DND-41 (cell line): ENCODE measurements around the gene CDH20.

Experiments
- ATAC-seq: fragments of 200-7000 bp; cut with Tn5 transposase; 3 replicates; pipeline ENCODE4 v1.9.1; 2021; ENCODE audit warnings: low read depth; ENCODE audit not compliant: insufficient read depth
- DNase-seq: peaks from one replicate; pipeline ENCODE4 v3.0.0-alpha.2; 2020
- H2AFZ ChIP-seq: 2 replicates; pipeline ENCODE4 v1.6.0; 2012; ENCODE audit warnings: low read depth, low read length
- H3K27ac ChIP-seq: 2 replicates; pipeline ENCODE4 v1.5.1; 2012; ENCODE audit warnings: low read length, inconsistent platforms
- H3K27me3 ChIP-seq: fragments of 200-600 bp; sonication (generic); 2 replicates; pipeline ENCODE4 v1.6.0; 2012; ENCODE audit warnings: low read length, mild to moderate bottlenecking, inconsistent platforms; ENCODE audit not compliant: insufficient read depth, poor library complexity
- H3K36me3 ChIP-seq: 2 replicates; pipeline ENCODE4 v1.5.1; 2012; ENCODE audit warnings: low read length, inconsistent platforms; ENCODE audit not compliant: insufficient read depth
- H3K4me1 ChIP-seq: 2 replicates; pipeline ENCODE4 v1.5.1; 2012; ENCODE audit warnings: mild to moderate bottlenecking, low read length; ENCODE audit not compliant: insufficient read depth
- H3K4me2 ChIP-seq: 2 replicates; pipeline ENCODE4 v1.6.0; 2012; ENCODE audit warnings: mild to moderate bottlenecking, moderate library complexity, low read length, inconsistent platforms; ENCODE audit not compliant: insufficient read depth
- H3K4me3 ChIP-seq, 2 experiments: fragments of 200-600 bp in 1 of 2; shearing (Covaris generic) in 1 of 2; 2 replicates each; pipeline ENCODE4 v1.5.1; 2012 to 2016; ENCODE audit warnings: inconsistent platforms in 2 of 2, low read length in 2 of 2, mild to moderate bottlenecking in 2 of 2, low read depth in 1 of 2, moderate library complexity in 1 of 2
- H3K79me2 ChIP-seq: 2 replicates; pipeline ENCODE4 v1.6.0; 2012; ENCODE audit warnings: low read length, inconsistent platforms; ENCODE audit not compliant: insufficient read depth
- H3K9ac ChIP-seq: 2 replicates; pipeline ENCODE4 v1.6.0; 2012; ENCODE audit warnings: low read depth, mild to moderate bottlenecking, inconsistent platforms, low read length, moderate library complexity
- H3K9me3 ChIP-seq: 2 replicates; pipeline ENCODE4 v1.5.1; 2012; ENCODE audit warnings: low read length, moderate library complexity, mild to moderate bottlenecking, inconsistent platforms; ENCODE audit not compliant: insufficient read depth, severe bottlenecking
- H4K20me1 ChIP-seq: 2 replicates; pipeline ENCODE4 v1.6.0; 2012; ENCODE audit warnings: low read length; ENCODE audit not compliant: insufficient read depth
- EZH2 ChIP-seq: IDR thresholded peaks from 3 replicates; pipeline ENCODE4 v1.6.1; 2012; ENCODE audit warnings: borderline replicate concordance, low read depth, mild to moderate bottlenecking, moderate library complexity, low read length, inconsistent platforms; ENCODE audit not compliant: severe bottlenecking
- TF ChIP-seq, protein P1 (sequence below): IDR thresholded peaks from 2 replicates; pipeline ENCODE4 v1.5.1; 2012; ENCODE audit warnings: borderline replicate concordance, low read length, moderate library complexity, mild to moderate bottlenecking; ENCODE audit not compliant: poor library complexity, severe bottlenecking; ENCODE audit errors: extremely low read depth

CDH20 gene

DNA sequence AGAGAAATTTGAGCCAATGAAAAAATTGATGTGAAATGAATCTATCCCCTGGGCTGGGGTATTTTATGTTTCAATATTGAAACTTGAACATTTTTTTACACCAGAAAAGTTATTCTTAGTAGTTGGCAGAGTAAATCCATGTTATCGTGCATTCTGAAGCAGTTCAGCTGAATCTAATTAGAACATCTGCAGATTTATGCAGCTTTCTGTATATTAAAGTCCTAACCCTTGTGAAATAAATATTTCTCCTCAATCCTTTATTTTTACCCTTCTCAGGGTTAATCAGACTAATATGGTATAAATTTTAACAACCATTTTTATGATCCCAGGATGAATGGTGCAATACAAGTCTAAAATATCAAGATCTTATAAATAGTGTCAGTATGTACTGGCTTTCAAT is 69.5 kb downstream of the CDH20 start:
- Histone ChIP-seq H3K27ac (no peak overlapping the region), H3K4me3 (no peak overlapping the region), H3K36me3 (no peaks in the 10 kb centered on the region), H3K79me2 (no peaks in the 10 kb centered on the region), H3K4me1 (no peaks in the 10 kb centered on the region), H4K20me1 (no peaks in the 10 kb centered on the region), H3K4me2 (no peak overlapping the region), H2AFZ (no peak overlapping the region), H3K27me3 (peaks cover 3% of the 10 kb centered on the region), H3K9ac (no peak overlapping the region), H3K9me3 (no peaks in the 10 kb centered on the region)
- DNase-seq (no peak), ATAC-seq (no peak)
- no peak for TF ChIP-seq EZH2
- TF ChIP-seq, protein P1, sequence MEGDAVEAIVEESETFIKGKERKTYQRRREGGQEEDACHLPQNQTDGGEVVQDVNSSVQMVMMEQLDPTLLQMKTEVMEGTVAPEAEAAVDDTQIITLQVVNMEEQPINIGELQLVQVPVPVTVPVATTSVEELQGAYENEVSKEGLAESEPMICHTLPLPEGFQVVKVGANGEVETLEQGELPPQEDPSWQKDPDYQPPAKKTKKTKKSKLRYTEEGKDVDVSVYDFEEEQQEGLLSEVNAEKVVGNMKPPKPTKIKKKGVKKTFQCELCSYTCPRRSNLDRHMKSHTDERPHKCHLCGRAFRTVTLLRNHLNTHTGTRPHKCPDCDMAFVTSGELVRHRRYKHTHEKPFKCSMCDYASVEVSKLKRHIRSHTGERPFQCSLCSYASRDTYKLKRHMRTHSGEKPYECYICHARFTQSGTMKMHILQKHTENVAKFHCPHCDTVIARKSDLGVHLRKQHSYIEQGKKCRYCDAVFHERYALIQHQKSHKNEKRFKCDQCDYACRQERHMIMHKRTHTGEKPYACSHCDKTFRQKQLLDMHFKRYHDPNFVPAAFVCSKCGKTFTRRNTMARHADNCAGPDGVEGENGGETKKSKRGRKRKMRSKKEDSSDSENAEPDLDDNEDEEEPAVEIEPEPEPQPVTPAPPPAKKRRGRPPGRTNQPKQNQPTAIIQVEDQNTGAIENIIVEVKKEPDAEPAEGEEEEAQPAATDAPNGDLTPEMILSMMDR, result no peak

DNA sequence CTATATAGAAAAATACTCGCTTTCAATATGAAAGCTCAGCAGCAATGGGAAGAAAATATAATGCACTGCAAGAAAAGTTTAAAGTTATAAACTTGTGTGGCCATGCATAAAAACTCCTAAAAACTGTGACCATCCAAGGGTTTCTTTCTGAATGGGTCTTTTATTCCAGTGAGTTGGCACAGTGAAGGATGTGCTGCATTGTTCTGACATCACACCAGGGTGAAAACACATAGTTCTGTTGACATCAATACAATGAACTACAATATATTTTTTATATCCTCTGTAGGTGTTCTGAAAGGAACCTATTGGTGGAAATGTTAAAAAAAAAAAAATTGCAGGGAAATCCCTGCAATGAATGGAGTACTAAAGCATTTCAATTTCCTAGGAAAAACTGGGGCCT is 80.2 kb downstream of the CDH20 start:
- Histone ChIP-seq H3K4me1 (no peaks in the 10 kb centered on the region), H3K36me3 (no peaks in the 10 kb centered on the region), H3K79me2 (no peaks in the 10 kb centered on the region), H2AFZ (no peak overlapping the region), H3K27me3 (no peaks in the 10 kb centered on the region), H3K4me2 (no peak overlapping the region), H3K9ac (no peak overlapping the region), H3K9me3 (no peaks in the 10 kb centered on the region), H3K27ac (no peak overlapping the region), H3K4me3 (no peak overlapping the region), H4K20me1 (no peaks in the 10 kb centered on the region)
- no peak for TF ChIP-seq EZH2
- TF ChIP-seq, protein P1, result no peak
- no peak for ATAC-seq
- no peak for DNase-seq

DNA sequence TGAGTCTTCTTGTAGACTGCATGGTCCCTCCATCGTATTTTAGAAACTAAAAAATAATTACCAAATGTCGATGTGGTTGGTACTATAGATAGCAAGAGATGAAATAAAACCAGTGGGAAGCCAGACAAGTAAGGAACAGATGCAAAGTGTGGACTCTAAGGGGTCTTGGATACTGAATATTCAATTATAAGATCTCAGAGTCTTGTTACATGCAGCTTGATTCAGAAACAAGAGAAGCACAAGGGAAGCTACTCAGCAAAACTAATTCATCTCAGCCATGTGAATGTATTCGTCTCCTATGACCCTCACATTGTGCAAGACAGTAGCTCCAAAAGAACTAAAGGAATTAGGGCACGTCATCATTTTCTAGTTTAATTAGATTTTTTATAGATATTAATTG is 80.9 kb downstream of the CDH20 start:
- Histone ChIP-seq H3K9me3 (no peaks in the 10 kb centered on the region), H2AFZ (no peak overlapping the region), H3K4me2 (no peak overlapping the region), H3K9ac (no peak overlapping the region), H4K20me1 (no peaks in the 10 kb centered on the region), H3K79me2 (no peaks in the 10 kb centered on the region), H3K27ac (no peak overlapping the region), H3K4me1 (no peaks in the 10 kb centered on the region), H3K4me3 (no peak overlapping the region), H3K36me3 (no peaks in the 10 kb centered on the region), H3K27me3 (no peaks in the 10 kb centered on the region)
- ATAC-seq (no peak), DNase-seq (no peak)
- no peak for TF ChIP-seq EZH2
- TF ChIP-seq, protein P1, result no peak

DNA sequence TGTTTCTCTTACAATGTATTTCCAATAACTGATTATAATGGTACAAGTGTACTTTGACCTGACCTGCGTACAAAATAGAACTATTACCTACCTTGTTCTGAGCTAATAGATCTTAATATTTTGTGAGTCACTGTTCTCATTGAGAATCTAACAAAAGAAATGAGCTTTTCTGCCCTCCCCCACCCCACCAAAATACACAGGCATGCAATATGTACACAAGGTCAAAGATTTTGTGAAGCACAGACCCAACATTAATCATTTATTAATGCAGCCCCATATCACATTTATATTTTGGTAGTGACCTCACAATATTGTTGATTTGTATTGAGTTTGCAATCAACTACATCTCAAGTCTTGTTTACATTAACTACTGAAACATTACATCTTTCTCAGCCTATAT is 86.5 kb downstream of the CDH20 start:
- ATAC-seq, result no peak

More for the DNA sequence above, 86.5 kb downstream of the CDH20 start:
- Histone ChIP-seq H3K4me1 (no peaks in the 10 kb centered on the region), H3K27ac (no peak overlapping the region), H3K27me3 (no peaks in the 10 kb centered on the region), H3K9ac (no peak overlapping the region), H3K4me3 (no peak overlapping the region), H3K9me3 (no peaks in the 10 kb centered on the region), H2AFZ (no peak overlapping the region), H4K20me1 (no peaks in the 10 kb centered on the region), H3K79me2 (no peaks in the 10 kb centered on the region), H3K4me2 (no peak overlapping the region), H3K36me3 (no peaks in the 10 kb centered on the region)
- TF ChIP-seq EZH2, result no peak
- TF ChIP-seq, protein P1, result no peak
- no peak for DNase-seq
